ENCODE measurements around the gene TKTL1.
A peak's percentile ranks its signal among the peaks of the same experiment; 100 is the strongest.

The TKTL1 gene

GRCh38 chrX:154369449-154370299, 74.1 kb downstream of the TKTL1 start:
- peak; percentile 22 to 32 for DNase-seq

GRCh38 chrX:154370300-154371016, 74.9 kb downstream of the TKTL1 start:
- TF ChIP-seq POLR2A (IDR thresholded peaks at IDR 0.05; ENCODE audit: low read length) (no peak), GATA1 (IDR thresholded peaks at IDR 0.05; ENCODE audit: low read depth, low read length) (no peak)
- DNase-seq = peak; percentile 53 to 60

More at GRCh38 chrX:154369449-154370299, 74.1 kb downstream of the TKTL1 start:
- TF ChIP-seq GATA1 (IDR thresholded peaks at IDR 0.05; ENCODE audit: low read depth, low read length) (no peak), POLR2A (IDR thresholded peaks at IDR 0.05; ENCODE audit: low read length) (no peak)

GRCh38 chrX:154371017-154371788, 75.6 kb downstream of the TKTL1 start:
- TF ChIP-seq POLR2A (IDR thresholded peaks at IDR 0.05; ENCODE audit: low read length) = peak; percentile 88
- TF ChIP-seq GATA1 (IDR thresholded peaks at IDR 0.05; ENCODE audit: low read depth, low read length) = no peak
- peak; percentile 83 to 85 for DNase-seq

GRCh38 chrX:154371789-154372300, 76.2 kb downstream of the TKTL1 start:
- DNase-seq = no peak
- no peak for TF ChIP-seq POLR2A (IDR thresholded peaks at IDR 0.05; ENCODE audit: low read length)
- no peak for TF ChIP-seq GATA1 (IDR thresholded peaks at IDR 0.05; ENCODE audit: low read depth, low read length)

DNA sequence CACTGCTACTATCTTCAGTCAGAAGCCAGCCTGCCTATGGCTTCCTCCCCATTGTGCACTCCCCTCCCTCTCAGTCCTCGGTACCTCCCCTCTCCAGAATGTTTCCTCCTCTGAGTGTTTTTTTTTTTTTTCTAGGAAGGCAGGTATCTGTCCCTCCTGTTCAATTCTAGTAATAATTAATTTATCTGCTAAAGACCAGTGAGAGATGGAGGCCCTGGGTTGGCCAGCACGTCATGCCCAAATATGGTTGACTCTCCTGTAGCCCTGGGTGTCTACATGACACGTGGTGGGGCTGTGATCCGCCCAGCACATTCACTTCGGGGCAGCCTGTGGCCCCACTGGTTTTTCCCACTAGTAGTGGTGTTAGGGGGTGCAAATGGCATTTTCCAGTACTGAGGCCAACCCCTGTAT, 77.0 kb downstream of the TKTL1 start:
- DNase-seq = peak; percentile 47 to 58
- TF ChIP-seq GATA1 (IDR thresholded peaks at IDR 0.05; ENCODE audit: low read depth, low read length) (no peak), POLR2A (IDR thresholded peaks at IDR 0.05; ENCODE audit: low read length) (no peak)

DNA sequence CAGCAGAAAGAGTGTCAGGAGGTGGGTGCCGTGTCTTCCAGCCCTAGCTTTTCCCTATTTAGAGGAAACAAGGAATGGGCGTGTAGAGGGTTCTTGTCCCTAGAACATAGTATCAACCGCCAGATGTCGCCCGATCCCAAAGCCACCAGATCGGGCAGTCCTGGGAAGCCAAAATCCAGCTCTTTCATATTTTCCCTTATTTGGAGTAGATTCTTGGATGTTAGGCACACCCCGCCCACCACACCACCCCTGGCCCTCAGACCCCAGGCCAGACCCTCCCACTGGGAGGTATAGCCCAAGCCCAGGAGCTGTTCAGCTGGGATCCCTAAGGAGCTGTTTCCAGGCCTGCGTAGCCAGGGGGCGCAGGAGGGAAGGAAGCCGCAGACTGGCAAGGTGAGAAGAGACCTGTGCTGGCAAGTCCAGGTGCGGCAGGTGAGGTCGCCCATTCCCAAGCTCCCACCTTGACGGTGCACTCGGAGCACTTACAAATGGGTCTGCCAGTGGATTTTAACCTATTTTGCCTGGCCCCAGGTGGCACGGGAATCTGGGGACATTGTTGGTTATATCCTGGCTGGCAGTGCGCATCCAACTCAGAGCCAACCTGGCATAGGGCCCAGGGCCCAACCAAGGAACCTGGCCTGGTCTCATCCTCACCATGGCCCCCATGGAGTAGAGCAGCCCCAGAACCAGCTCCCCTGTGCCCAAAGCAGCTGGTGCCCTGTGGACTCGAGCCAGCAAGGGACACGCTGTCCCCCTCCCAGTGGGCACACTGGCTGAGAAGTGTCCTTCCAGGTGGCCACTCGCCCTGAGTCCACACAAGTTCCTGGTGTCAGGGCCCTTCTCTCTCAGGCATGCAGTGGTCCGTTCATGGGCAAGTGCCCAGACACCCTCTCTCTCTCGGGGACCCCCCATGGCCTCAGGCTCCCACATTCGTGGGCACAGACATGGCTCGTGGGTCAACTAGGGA, 78.0 kb downstream of the TKTL1 start:
- DNase-seq = peak; percentile 48 to 70
- no peak for TF ChIP-seq POLR2A (IDR thresholded peaks at IDR 0.05; ENCODE audit: low read length)
- TF ChIP-seq GATA1 (IDR thresholded peaks at IDR 0.05; ENCODE audit: low read depth, low read length) = no peak

DNA sequence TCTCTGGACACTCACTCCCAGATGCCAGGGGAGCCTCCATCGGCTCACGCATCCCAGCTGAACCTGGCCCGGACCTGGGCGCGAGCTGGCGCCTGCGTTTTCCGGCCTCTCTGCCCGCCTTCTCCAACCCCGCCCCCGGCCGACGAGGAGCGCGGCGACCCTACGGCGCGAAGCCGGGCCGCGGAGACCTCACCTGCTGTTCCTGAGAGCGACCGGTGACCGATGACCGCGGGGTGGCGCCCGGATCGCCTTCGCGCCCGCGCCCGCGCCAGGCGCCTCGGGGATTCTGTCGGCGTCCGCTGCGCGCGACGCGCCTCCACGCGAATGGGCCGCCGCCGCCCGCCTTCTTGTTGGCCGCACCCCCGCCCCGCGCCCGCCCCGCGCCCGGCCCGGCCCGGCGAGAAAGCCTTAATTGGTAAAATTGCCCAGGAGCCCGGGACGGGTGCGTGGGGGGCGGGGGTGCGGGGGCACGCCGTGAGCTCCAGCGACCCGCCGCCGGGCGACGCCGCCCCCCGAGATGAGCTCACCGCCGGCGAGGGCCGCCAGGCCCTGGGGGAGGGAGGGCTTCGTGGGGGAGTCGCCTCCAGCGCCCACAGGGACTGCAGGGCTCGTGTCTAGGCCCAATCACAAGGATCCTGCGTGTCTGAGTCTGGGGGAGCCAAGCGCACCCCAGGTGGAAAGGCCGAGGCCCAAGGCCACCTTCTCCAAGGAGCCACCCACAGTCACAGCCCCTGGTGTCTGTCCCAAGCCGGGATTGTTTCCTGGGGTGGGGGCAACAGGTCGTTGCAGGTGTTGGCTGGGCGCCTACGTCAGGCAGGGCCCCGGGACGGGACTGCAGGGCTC, 78.9 kb downstream of the TKTL1 start, which contains the start of gene FLNA:
TSS of gene FLNA (minus strand) at position 322 of the 843 bp plus-strand sequence. CDS start 3,389 bp downstream, outside the sequence.
- TF ChIP-seq GATA1 (IDR thresholded peaks at IDR 0.05; ENCODE audit: low read depth, low read length) (no peak), POLR2A (IDR thresholded peaks at IDR 0.05; ENCODE audit: low read length) (no peak)
- DNase-seq = peak; percentile 42 to 65

- no peak for DNase-seq
- no peak for TF ChIP-seq GATA1 (IDR thresholded peaks at IDR 0.05; ENCODE audit: low read depth, low read length)
- TF ChIP-seq POLR2A (IDR thresholded peaks at IDR 0.05; ENCODE audit: low read length) = no peak
Observed at GRCh38 chrX:154375156-154375504, 79.5 kb downstream of the TKTL1 start.

GRCh38 chrX:154376774-154377173, 81.2 kb downstream of the TKTL1 start:
- TF ChIP-seq GATA1 (IDR thresholded peaks at IDR 0.05; ENCODE audit: low read depth, low read length) = no peak
- TF ChIP-seq POLR2A (IDR thresholded peaks at IDR 0.05; ENCODE audit: low read length) = no peak

GRCh38 chrX:154378059-154378798, 82.6 kb downstream of the TKTL1 start:
- TF ChIP-seq POLR2A (IDR thresholded peaks at IDR 0.05; ENCODE audit: low read length) (no peak), GATA1 (IDR thresholded peaks at IDR 0.05; ENCODE audit: low read depth, low read length) (no peak)
- no peak for DNase-seq

More at GRCh38 chrX:154376774-154377173, 81.2 kb downstream of the TKTL1 start:
- no peak for DNase-seq
